H1 (cell line): ENCODE measurements around the gene FCER2. TPM values are rescaled to one million over a fixed set of nuclear protein-coding genes. Genes with fewer than 3 reads are reported as not detected.

Experiments used
- CTCF ChIA-PET: fragments of 300-600 bp; sonication (Branson Sonifier 250); formaldehyde crosslinking; loops from one replicate; lab custom pipeline; 2021; ENCODE audit not compliant: partially characterized antibody; lab: Charles Lee
- POLR2A ChIA-PET: fragments of 300-600 bp; sonication (Branson Sonifier 250); formaldehyde crosslinking; loops from one replicate; lab custom pipeline; 2021; ENCODE audit warnings: inconsistent platforms; ENCODE audit not compliant: partially characterized antibody; lab: Charles Lee
- DNase-seq, 2 experiments: peaks; one replicate each; pipeline versions ENCODE4 v3.0.0 to v3.0.0-alpha.2; 2010 to 2022; ENCODE audit warnings: low spot score in 2 of 2, low read depth in 1 of 2, mixed read lengths in 1 of 2
- FAIRE-seq: peaks from 2 replicates; lab custom pipeline; 2011; peaks lifted over from hg19 to GRCh38; lab: Jason Lieb, UNC
- H2AFZ ChIP-seq: 2 replicates; pipeline ENCODE4 v1.8.1; 2012; ENCODE audit warnings: low read length, inconsistent platforms
- H2AK5ac ChIP-seq: 2 replicates; pipeline ENCODE4 v1.6.1; 2013; ENCODE audit warnings: low read depth, low read length
- H2BK120ac ChIP-seq: replicated peaks from 2 replicates; pipeline ENCODE3; 2013; ENCODE audit warnings: low read depth, low read length, inconsistent platforms
- H2BK12ac ChIP-seq: 2 replicates; pipeline ENCODE4 v1.6.1; 2013; ENCODE audit warnings: low read depth, low read length
- H2BK15ac ChIP-seq: 2 replicates; pipeline ENCODE4 v1.6.1; 2013; ENCODE audit warnings: low read length
- H2BK20ac ChIP-seq: 2 replicates; pipeline ENCODE4 v1.6.1; 2013; ENCODE audit warnings: low read length
- H2BK5ac ChIP-seq: 2 replicates; pipeline ENCODE4 v1.6.1; 2013; ENCODE audit warnings: low read depth, low read length
- H3K14ac ChIP-seq: 2 replicates; pipeline ENCODE4 v1.6.1; 2013; ENCODE audit warnings: inconsistent platforms; ENCODE audit not compliant: insufficient read length
- H3K18ac ChIP-seq: 2 replicates; pipeline ENCODE4 v1.6.1; 2013; ENCODE audit warnings: low read length; ENCODE audit errors: extremely low read depth
- H3K23ac ChIP-seq: 2 replicates; pipeline ENCODE4 v1.6.1; 2013; ENCODE audit warnings: inconsistent platforms; ENCODE audit not compliant: insufficient read length
- H3K23me2 ChIP-seq: 2 replicates; pipeline ENCODE4 v1.6.1; 2013; ENCODE audit warnings: low read depth, low read length
- H3K27ac ChIP-seq: 2 replicates; pipeline ENCODE4 v1.6.1; 2011; ENCODE audit warnings: low read depth, low read length, inconsistent platforms
- H3K27me3 ChIP-seq, 4 experiments: replicated peaks in 1 of 4; 1 replicate in 1 of 4; 2 replicates in 3 of 4; pipeline versions ENCODE4 v1.6.1 to v1.8.1; 2011 to 2013; ENCODE audit warnings: low read length in 3 of 4, mild to moderate bottlenecking in 3 of 4, inconsistent platforms in 2 of 4, mixed read lengths in 2 of 4, moderate library complexity in 1 of 4; ENCODE audit not compliant: control insufficient read depth in 3 of 4, insufficient read depth in 3 of 4; ENCODE audit errors: extremely low read depth in 1 of 4
- H3K36me3 ChIP-seq, 4 experiments: 2 replicates each; pipeline versions ENCODE4 v1.6.1 to v1.8.1; 2011 to 2013; ENCODE audit warnings: mild to moderate bottlenecking in 4 of 4, low read length in 3 of 4, moderate library complexity in 2 of 4, control low read depth in 1 of 4, inconsistent platforms in 1 of 4; ENCODE audit not compliant: insufficient read depth in 4 of 4, control insufficient read depth in 2 of 4
- H3K4ac ChIP-seq: replicated peaks from 2 replicates; pipeline ENCODE3; 2013; ENCODE audit warnings: low read length, low read depth, mixed read lengths, inconsistent platforms; ENCODE audit not compliant: insufficient read length
- H3K4me1 ChIP-seq, 4 experiments: replicated peaks in 1 of 4; 1 replicate in 1 of 4; 2 replicates in 3 of 4; pipeline versions ENCODE4 v1.6.1 to v1.8.1; 2011 to 2013; ENCODE audit warnings: low read length in 3 of 4, inconsistent platforms in 2 of 4, mixed read lengths in 1 of 4; ENCODE audit not compliant: insufficient read depth in 4 of 4, control insufficient read depth in 3 of 4
- H3K4me2 ChIP-seq, 2 experiments: 2 replicates each; pipeline versions ENCODE4 v1.6.1 to v1.8.1; 2011 to 2013; ENCODE audit warnings: low read depth in 2 of 2, low read length in 2 of 2, control low read depth in 1 of 2, inconsistent platforms in 1 of 2, mild to moderate bottlenecking in 1 of 2; ENCODE audit not compliant: insufficient read depth in 1 of 2
- H3K4me3 ChIP-seq, 4 experiments: fragments of 200-600, 300-600 bp in 1 of 4; sonication (generic), shearing (Covaris generic), sonication (Bioruptor Twin) in 1 of 4; 2 replicates each; pipeline versions ENCODE4 v1.5.1 to v1.8.1; 2011 to 2016; ENCODE audit warnings: low read length in 4 of 4, low read depth in 3 of 4, control low read depth in 2 of 4, inconsistent platforms in 2 of 4, mild to moderate bottlenecking in 2 of 4, mixed read lengths in 1 of 4, moderate library complexity in 1 of 4; ENCODE audit not compliant: insufficient read depth in 2 of 4; ENCODE audit errors: extremely low read depth in 1 of 4
- H3K56ac ChIP-seq: replicated peaks from 2 replicates; pipeline ENCODE3; 2013; ENCODE audit warnings: low read depth, mild to moderate bottlenecking, mixed read lengths, low read length, inconsistent platforms; ENCODE audit not compliant: insufficient read length
- H3K79me1 ChIP-seq: 2 replicates; pipeline ENCODE4 v1.6.1; 2013; ENCODE audit warnings: low read depth, low read length, control low read depth
- H3K79me2 ChIP-seq, 2 experiments: 2 replicates each; pipeline versions ENCODE4 v1.6.1 to v1.8.1; 2012 to 2013; ENCODE audit warnings: low read length in 2 of 2, mild to moderate bottlenecking in 2 of 2, inconsistent platforms in 1 of 2; ENCODE audit not compliant: insufficient read depth in 2 of 2, control insufficient read depth in 1 of 2
- H3K9ac ChIP-seq, 4 experiments: replicated peaks in 1 of 4; 1 replicate in 1 of 4; 2 replicates in 3 of 4; pipeline versions ENCODE4 v1.6.1 to v1.8.1; 2011 to 2013; ENCODE audit warnings: low read depth in 3 of 4, low read length in 3 of 4, control low read depth in 2 of 4, mild to moderate bottlenecking in 2 of 4, moderate library complexity in 2 of 4, inconsistent platforms in 1 of 4; ENCODE audit errors: extremely low read depth in 1 of 4
- H3K9me3 ChIP-seq, 2 experiments: 2 replicates each; pipeline versions ENCODE4 v1.6.1 to v1.8.1; 2012 to 2013; ENCODE audit warnings: mild to moderate bottlenecking in 2 of 2, moderate library complexity in 2 of 2, control low read depth in 1 of 2, inconsistent platforms in 1 of 2, low read depth in 1 of 2, low read length in 1 of 2, mixed read lengths in 1 of 2; ENCODE audit not compliant: insufficient read depth in 2 of 2
- H4K20me1 ChIP-seq, 2 experiments: replicated peaks in 1 of 2; 2 replicates each; pipeline versions ENCODE3 to v1.8.1; 2011 to 2013; ENCODE audit warnings: inconsistent platforms in 2 of 2, low read length in 2 of 2, mild to moderate bottlenecking in 1 of 2; ENCODE audit not compliant: insufficient read depth in 2 of 2, control insufficient read depth in 1 of 2
- H4K5ac ChIP-seq: 2 replicates; pipeline ENCODE4 v1.6.1; 2013; ENCODE audit warnings: low read length, low read depth, mixed read lengths, inconsistent platforms; ENCODE audit not compliant: insufficient read length
- H4K8ac ChIP-seq: 2 replicates; pipeline ENCODE4 v1.8.0; 2013; ENCODE audit warnings: mild to moderate bottlenecking, moderate library complexity, low read length, inconsistent platforms; ENCODE audit not compliant: insufficient read depth; ENCODE audit errors: extremely low read depth
- H4K91ac ChIP-seq: replicated peaks from 2 replicates; pipeline ENCODE3; 2013; ENCODE audit warnings: low read length, mixed read lengths, inconsistent platforms; ENCODE audit not compliant: insufficient read length
- HDAC6 ChIP-seq: IDR thresholded peaks from one replicate; pipeline ENCODE4 v1.7.1; 2012; ENCODE audit warnings: low read depth, mild to moderate bottlenecking, inconsistent platforms, low read length, moderate library complexity
- NANOG ChIP-seq: IDR thresholded peaks from 2 replicates; pipeline ENCODE4 v1.6.1; 2011; ENCODE audit warnings: low read length, low read depth, mild to moderate bottlenecking, inconsistent platforms; ENCODE audit not compliant: insufficient read depth, poor library complexity, severe bottlenecking
- NRF1 ChIP-seq: IDR thresholded peaks from 2 replicates; pipeline ENCODE4 v1.6.1; 2011; ENCODE audit warnings: mild to moderate bottlenecking, low read depth, low read length, improper control_type of control experiment
- WGBS, 2 experiments: shearing (Covaris generic) in 1 of 2; methylation state at CpG; one replicate each; pipeline versions ENCODE4 v1.1.6 to v1.1.7; 2013 to 2015; ENCODE audit warnings: low lambda C conversion rate in 2 of 2, mixed read lengths in 2 of 2, inconsistent platforms in 1 of 2, low coverage in 1 of 2, missing lambda C conversion rate in 1 of 2; ENCODE audit not compliant: insufficient replicate concordance in 2 of 2, insufficient coverage in 1 of 2, insufficient read length in 1 of 2; ENCODE audit errors: extremely low coverage in 1 of 2, missing lambda C conversion rate in 1 of 2; 5-methylcytosine and 5-hydroxymethylcytosine counted together
- polyA plus RNA-seq, 7 experiments: library from polyadenylated mRNA; depleted of rRNA in 3 of 7; stranded (reverse) in 5 of 7; unstranded in 2 of 7; fragments of >200 nt in 5 of 7; fragments of 200-250 nt in 2 of 7; gene quantifications; 1 replicate in 5 of 7; 2 replicates in 1 of 7; 4 replicates in 1 of 7; pipeline versions ENCODE4 v1.2.1 to v1.2.3, GENCODE V29; 2011 to 2013; ENCODE audit warnings: missing spikeins in 2 of 7, mixed read lengths in 2 of 7
- total RNA-seq: library from RNA; stranded (reverse); fragmentation: NEBNext Ultra II Directional; extraction: Animal tissue kit (Norgen Biotek cat#: 25700); gene quantifications from 2 replicates; pipeline ENCODE4 v1.2.1, GENCODE V29; 2021

The FCER2 gene
- total and polyA plus RNA-seq, 2 of the 8 experiments (the other 6 are each of a cell fraction or from before 2014, with no cell fraction given), result 0.67 TPM; not detected in 1

GRCh38 chr19:7662657-7663056 is 39.3 kb downstream of the FCER2 start:
- H3K23me2 ChIP-seq, result no peaks in the 10 kb centered on the region
- no peak overlapping the region for H3K14ac ChIP-seq
- TF ChIP-seq NANOG (no peak), HDAC6 (no peak), NRF1 (no peak)
- TF ChIP-seq, all 59 proteins: peak for 0
- H2BK12ac ChIP-seq, result no peak overlapping the region
- no peak overlapping the region for H3K27ac ChIP-seq
- H3K79me1 ChIP-seq, result no peaks in the 10 kb centered on the region
- H3K4ac ChIP-seq, result no peak overlapping the region
- DNase-seq, result no peak
- POLR2A ChIA-PET, result interaction anchor here (0.7 kb wide), 1 partner anchor 27 kb away, joined by 3 read pairs; no protein-coding TSS in a partner anchor
- no peak overlapping the region for H2BK120ac ChIP-seq
- H3K36me3 ChIP-seq, result no peaks in the 10 kb centered on the region
- H2BK20ac ChIP-seq, result no peak overlapping the region
- H3K27me3 ChIP-seq, result no peaks in the 10 kb centered on the region
- H4K91ac ChIP-seq, result no peak overlapping the region
- H3K18ac ChIP-seq, result no peak overlapping the region
- no peak overlapping the region for H3K4me2 ChIP-seq
- H4K5ac ChIP-seq, result no peak overlapping the region
- H4K20me1 ChIP-seq, result no peaks in the 10 kb centered on the region
- H3K79me2 ChIP-seq, result no peaks in the 10 kb centered on the region
- H3K56ac ChIP-seq, result no peak overlapping the region
- H3K4me1 ChIP-seq, result no peaks in the 10 kb centered on the region
- H3K23ac ChIP-seq, result no peak overlapping the region
- no peak overlapping the region for H2BK15ac ChIP-seq
- H4K8ac ChIP-seq, result no peak overlapping the region
- FAIRE-seq, result no peak
- H2BK5ac ChIP-seq, result no peak overlapping the region
- H3K4me3 ChIP-seq, result no peak overlapping the region
- WGBS, 2 experiments, result 75% methylated on average over 14 of the region's 14 CpGs; no CpG with 5 or more reads in 1 of the 2 experiments
- H3K9me3 ChIP-seq, result no peaks in the 10 kb centered on the region
- CTCF ChIA-PET, result interaction anchor here (1.5 to 2.4 kb wide), 2 partner anchors 18 to 34 kb away, joined by 4 to 10 read pairs; partner anchors contain the start of gene TRAPPC5
- no peak overlapping the region for H2AFZ ChIP-seq
- H3K9ac ChIP-seq, result no peak overlapping the region
- H2AK5ac ChIP-seq, result no peak overlapping the region
